Suprapubic skin (tissue), 4 donors: ENCODE measurements around the gene FER. TPM values are rescaled to one million over a fixed set of nuclear protein-coding genes. Genes with fewer than 3 reads are reported as not detected.

Experiments used
- DNase-seq, 2 donors: peaks; one replicate each; pipeline ENCODE4 v3.0.0-alpha.2; 2019; ENCODE audit warnings: low spot score in 2 of 2
- H3K27ac ChIP-seq: fragments of 200-600 bp; sonication (generic); one replicate; pipeline ENCODE4 v1.5.1; 2019
- H3K27me3 ChIP-seq: fragments of 200-600 bp; sonication (generic); one replicate; pipeline ENCODE4 v1.5.1; 2019
- H3K36me3 ChIP-seq: fragments of 200-600 bp; sonication (generic); one replicate; pipeline ENCODE4 v1.5.1; 2019
- H3K4me1 ChIP-seq: fragments of 200-600 bp; sonication (generic); one replicate; pipeline ENCODE4 v1.5.1; 2019
- H3K4me3 ChIP-seq: fragments of 200-600 bp; sonication (generic); one replicate; pipeline ENCODE4 v1.5.1; 2019; ENCODE audit warnings: mild to moderate bottlenecking
- H3K9me3 ChIP-seq: fragments of 200-600 bp; sonication (generic); one replicate; pipeline ENCODE4 v1.5.1; 2019
- EP300 ChIP-seq: sonication (generic); formaldehyde crosslinking; IDR thresholded peaks from one replicate; pipeline ENCODE4 v1.6.1; 2017; ENCODE audit warnings: antibody characterized with exemption
- POLR2A ChIP-seq, 2 donors: fragments of 450-650 bp; IDR thresholded peaks; one replicate each; pipeline ENCODE4 v1.6.1; 2017; ENCODE audit warnings: antibody characterized with exemption in 2 of 2, mild to moderate bottlenecking in 2 of 2, moderate library complexity in 2 of 2
- POLR2AphosphoS5 ChIP-seq, 3 donors: sonication (generic); formaldehyde crosslinking; IDR thresholded peaks; one replicate each; pipeline ENCODE4 v1.6.1; 2017; ENCODE audit warnings: antibody characterized with exemption in 3 of 3
- WGBS: methylation state at CpG from one replicate; pipeline ENCODE4 v1.1.5; 2018; 5-methylcytosine and 5-hydroxymethylcytosine counted together
- total RNA-seq, 4 donors: library from RNA; depleted of rRNA; stranded (reverse); fragments of >200 nt; gene quantifications; one replicate each; pipeline ENCODE4 v1.1.0, GENCODE V29; 2016
- TF ChIP-seq, protein P1 (sequence below), 2 donors: fragments of 200-600 bp in 1 of 2; fragments of 450-650 bp in 1 of 2; sonication (generic) in 1 of 2; IDR thresholded peaks; one replicate each; pipeline ENCODE4 v1.5.1; 2016 to 2019; ENCODE audit warnings: antibody characterized with exemption in 2 of 2, mild to moderate bottlenecking in 1 of 2, moderate library complexity in 1 of 2

The FER gene
- total RNA-seq, 4 donors from 2014 or later, result 16.1 to 29.9 (median 23.3) TPM

DNA sequence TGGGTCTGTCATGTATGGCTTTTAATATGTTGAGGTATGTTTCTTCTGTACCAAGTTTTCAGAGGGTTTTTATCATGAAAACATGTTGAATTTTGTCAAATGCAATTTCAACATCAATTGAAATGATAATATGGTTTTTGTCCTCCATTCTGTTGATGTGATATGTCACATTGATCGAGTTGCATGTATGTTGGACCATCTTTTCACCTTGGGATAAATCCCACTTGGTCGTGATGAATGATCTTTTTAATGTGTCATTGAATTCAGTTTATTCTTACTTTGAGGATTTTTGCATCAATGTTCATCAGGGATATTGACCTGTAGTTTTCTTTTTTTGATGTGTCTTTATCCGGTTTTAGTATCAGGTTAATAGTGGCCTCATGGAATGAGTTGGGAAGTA lies 373.5 kb downstream of the FER start:
- Histone ChIP-seq H3K4me1 (no peaks in the 10 kb centered on the region), H3K27me3 (no peaks in the 10 kb centered on the region), H3K4me3 (no peak overlapping the region), H3K27ac (no peak overlapping the region), H3K9me3 (peaks cover 14% of the 10 kb centered on the region), H3K36me3 (no peaks in the 10 kb centered on the region)
- WGBS, result 97% methylated on average over 3 of the region's 3 CpGs
- no peak for DNase-seq
- no peak for TF ChIP-seq EP300

DNA sequence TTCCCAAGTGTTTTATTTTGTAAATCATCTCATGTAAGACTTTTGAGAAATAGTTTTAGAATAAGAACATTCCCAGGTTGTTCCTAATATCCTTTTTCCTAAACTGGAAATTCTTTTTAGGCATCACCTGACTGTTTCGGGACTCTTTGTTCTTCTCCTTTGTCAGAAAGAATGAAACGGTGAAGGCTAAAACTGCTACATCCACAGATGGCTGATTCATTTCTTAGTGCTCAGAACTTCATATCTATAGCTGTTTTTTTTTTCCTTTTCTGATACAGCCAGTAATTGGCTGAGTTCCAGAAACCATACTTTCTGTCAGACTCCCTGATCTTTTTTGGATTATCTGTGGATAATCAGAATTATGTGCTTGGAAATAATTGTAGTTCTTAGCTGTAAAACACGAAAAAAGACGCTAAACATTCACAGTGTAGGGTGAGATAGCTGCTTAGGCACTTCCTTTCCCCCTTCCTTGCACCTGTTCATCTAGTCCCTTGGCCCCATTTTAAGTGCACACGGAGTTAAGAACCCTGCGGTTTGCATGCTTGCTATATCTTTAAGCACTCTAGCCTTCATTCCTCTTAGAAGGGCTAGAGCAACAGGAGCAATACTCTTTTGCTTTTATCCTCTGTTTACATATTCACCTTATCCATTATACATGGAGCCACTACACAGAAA lies 378.2 kb downstream of the FER start:
- WGBS, result 73% methylated on average over 6 of the region's 6 CpGs
- Histone ChIP-seq H3K36me3 (no peaks in the 10 kb centered on the region), H3K4me1 (no peaks in the 10 kb centered on the region), H3K4me3 (no peak overlapping the region), H3K27me3 (no peaks in the 10 kb centered on the region), H3K9me3 (peaks cover 9% of the 10 kb centered on the region), H3K27ac (no peak overlapping the region)
- TF ChIP-seq POLR2AphosphoS5 (IDR thresholded peaks at IDR 0.05), result no peak
- TF ChIP-seq EP300, result no peak
- TF ChIP-seq, protein P1, sequence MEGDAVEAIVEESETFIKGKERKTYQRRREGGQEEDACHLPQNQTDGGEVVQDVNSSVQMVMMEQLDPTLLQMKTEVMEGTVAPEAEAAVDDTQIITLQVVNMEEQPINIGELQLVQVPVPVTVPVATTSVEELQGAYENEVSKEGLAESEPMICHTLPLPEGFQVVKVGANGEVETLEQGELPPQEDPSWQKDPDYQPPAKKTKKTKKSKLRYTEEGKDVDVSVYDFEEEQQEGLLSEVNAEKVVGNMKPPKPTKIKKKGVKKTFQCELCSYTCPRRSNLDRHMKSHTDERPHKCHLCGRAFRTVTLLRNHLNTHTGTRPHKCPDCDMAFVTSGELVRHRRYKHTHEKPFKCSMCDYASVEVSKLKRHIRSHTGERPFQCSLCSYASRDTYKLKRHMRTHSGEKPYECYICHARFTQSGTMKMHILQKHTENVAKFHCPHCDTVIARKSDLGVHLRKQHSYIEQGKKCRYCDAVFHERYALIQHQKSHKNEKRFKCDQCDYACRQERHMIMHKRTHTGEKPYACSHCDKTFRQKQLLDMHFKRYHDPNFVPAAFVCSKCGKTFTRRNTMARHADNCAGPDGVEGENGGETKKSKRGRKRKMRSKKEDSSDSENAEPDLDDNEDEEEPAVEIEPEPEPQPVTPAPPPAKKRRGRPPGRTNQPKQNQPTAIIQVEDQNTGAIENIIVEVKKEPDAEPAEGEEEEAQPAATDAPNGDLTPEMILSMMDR (IDR thresholded peaks at IDR 0.05), result no peak
- no peak for TF ChIP-seq POLR2A (IDR thresholded peaks at IDR 0.05)
- DNase-seq, result no peak

DNA sequence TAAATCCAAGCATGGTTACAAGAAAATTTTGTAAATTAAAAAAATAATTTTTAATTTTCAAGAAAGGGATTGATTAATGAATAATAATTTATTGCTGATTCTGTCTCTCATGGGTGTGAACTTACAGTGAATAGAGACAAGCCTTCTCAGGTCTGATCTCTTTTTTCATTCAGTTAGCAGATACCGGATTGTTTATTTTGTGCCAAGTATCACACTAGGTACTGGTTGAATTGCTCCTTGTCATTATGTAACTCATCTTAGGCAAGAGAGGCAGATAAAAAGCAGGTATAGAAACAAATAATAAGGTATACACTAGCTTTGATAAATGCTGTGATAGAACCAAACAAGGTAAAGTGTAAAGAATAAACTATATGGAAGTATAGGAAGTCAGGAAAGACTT lies 378.8 kb downstream of the FER start:
- TF ChIP-seq EP300, result no peak
- no peak for TF ChIP-seq POLR2AphosphoS5 (IDR thresholded peaks at IDR 0.05)
- TF ChIP-seq, protein P1 (IDR thresholded peaks at IDR 0.05), result no peak
- TF ChIP-seq POLR2A (IDR thresholded peaks at IDR 0.05), result no peak
- Histone ChIP-seq H3K4me1 (no peaks in the 10 kb centered on the region), H3K36me3 (no peaks in the 10 kb centered on the region), H3K27me3 (no peaks in the 10 kb centered on the region), H3K9me3 (peaks cover 3% of the 10 kb centered on the region), H3K27ac (no peak overlapping the region), H3K4me3 (no peak overlapping the region)
- WGBS, result 62% methylated on average over 1 of the region's 1 CpG
- no peak for DNase-seq

DNA sequence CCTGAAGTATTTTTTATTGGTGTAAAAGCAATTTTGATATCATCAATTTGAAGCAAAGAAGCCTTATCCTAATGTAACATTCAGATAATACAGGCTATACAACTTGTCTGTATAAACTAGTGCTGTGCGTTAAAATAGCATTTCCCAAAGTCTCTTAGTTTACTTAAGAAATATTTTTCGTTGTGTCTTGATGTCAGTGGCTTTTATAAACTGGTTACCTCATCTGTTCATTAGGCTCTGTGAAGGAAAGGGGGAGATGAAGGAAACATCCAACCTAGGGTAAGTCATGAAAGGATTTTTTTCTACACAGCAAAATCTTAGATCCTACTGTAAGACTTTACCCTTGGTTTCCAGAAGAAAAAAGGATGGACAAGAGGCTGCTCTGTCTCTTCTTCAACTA lies 389.2 kb downstream of the FER start:
- peaks cover 4% of the 10 kb centered on the region for H3K36me3 ChIP-seq
- H3K27ac ChIP-seq, result no peak overlapping the region
- no peaks in the 10 kb centered on the region for H3K27me3 ChIP-seq
- H3K4me3 ChIP-seq, result no peak overlapping the region
- H3K9me3 ChIP-seq, result no peaks in the 10 kb centered on the region
- no peak for TF ChIP-seq POLR2AphosphoS5 (IDR thresholded peaks at IDR 0.05)
- no peak for TF ChIP-seq EP300
- TF ChIP-seq, protein P1 (IDR thresholded peaks at IDR 0.05), result no peak
- TF ChIP-seq POLR2A (IDR thresholded peaks at IDR 0.05), result no peak
- no peak for DNase-seq
- 92% methylated on average over 2 of the region's 2 CpGs for WGBS
- H3K4me1 ChIP-seq, result no peaks in the 10 kb centered on the region

DNA sequence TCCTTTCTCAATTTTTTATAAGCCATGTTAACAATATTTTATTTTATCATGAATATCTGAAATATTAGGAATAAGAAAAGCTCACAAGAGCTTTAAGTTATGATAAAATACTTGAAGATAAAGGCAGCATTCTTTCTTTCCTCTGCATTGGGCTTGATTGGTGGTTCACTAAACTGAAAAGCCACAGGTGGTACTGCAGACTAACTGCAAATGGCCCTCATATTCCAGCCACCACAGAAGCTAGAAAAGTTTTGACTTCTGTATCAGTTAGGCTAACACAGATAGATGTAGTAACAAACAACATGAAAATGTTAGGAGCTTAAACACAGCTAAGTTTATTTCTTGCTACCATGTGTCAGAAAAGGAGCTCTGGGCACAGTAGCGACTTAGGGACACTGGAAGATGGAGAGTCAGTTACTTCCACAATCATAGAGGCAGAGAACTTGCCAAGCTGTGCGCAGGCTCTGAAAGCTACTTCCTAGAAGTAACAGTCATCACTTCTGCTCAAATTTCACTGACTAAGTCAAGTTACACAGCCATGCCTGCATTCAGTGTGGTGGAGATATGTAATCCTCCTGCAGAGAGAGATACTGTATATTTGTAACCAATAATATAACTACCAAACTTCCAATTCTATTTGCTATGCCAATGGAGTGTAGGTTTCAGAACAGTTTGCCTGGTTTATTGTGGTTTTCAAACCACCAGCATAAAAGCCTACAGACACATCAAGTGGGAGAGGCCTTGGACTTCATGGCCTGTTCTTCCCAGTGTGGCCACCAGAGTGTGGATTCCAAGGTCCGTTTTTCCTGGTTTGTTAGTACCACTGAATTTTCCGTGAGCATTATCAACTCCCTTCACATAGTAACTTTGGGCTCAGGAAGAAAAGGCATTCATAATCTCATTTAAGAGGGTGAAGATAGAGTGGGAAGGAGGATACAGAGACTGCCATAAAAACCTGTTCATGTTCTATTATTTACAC lies 393.8 kb downstream of the FER start:
- H3K4me3 ChIP-seq, result no peak overlapping the region
- H3K36me3 ChIP-seq, result peaks cover 4% of the 10 kb centered on the region
- WGBS, result 92% methylated on average over 4 of the region's 4 CpGs
- TF ChIP-seq POLR2AphosphoS5 (IDR thresholded peaks at IDR 0.05) (no peak), EP300 (no peak), POLR2A (IDR thresholded peaks at IDR 0.05) (no peak)
- TF ChIP-seq, protein P1 (IDR thresholded peaks at IDR 0.05), result no peak
- H3K9me3 ChIP-seq, result no peaks in the 10 kb centered on the region
- DNase-seq, result no peak
- H3K27ac ChIP-seq, result no peak overlapping the region
- no peaks in the 10 kb centered on the region for H3K4me1 ChIP-seq
- no peaks in the 10 kb centered on the region for H3K27me3 ChIP-seq
